ENCODE results near the gene FSIP1.

The FSIP1 gene

GRCh38 chr15:39553947-39554693, 228.5 kb downstream of the FSIP1 start:
- no peaks in the 10 kb centered on the region for H3K9me3 ChIP-seq (ENCODE audit: control insufficient read depth, insufficient read depth, low read length)
- no peak overlapping the region for H3K4me3 ChIP-seq (ENCODE audit: low read depth, low read length)
- no peaks in the 10 kb centered on the region for H3K27me3 ChIP-seq (ENCODE audit: control insufficient read depth, insufficient read depth, low read length)
- no peaks in the 10 kb centered on the region for H3K4me1 ChIP-seq (ENCODE audit: control insufficient read depth, insufficient read depth, low read length)
- H3K36me3 ChIP-seq (ENCODE audit: control insufficient read depth, insufficient read depth, low read length) = no peaks in the 10 kb centered on the region
- no peak overlapping the region for H3K9ac ChIP-seq (ENCODE audit: low read depth, low read length)

- H3K27me3 ChIP-seq (ENCODE audit: control insufficient read depth, insufficient read depth, low read length) = no peaks in the 10 kb centered on the region
- H3K36me3 ChIP-seq (ENCODE audit: control insufficient read depth, insufficient read depth, low read length) = no peaks in the 10 kb centered on the region
- H3K9ac ChIP-seq (ENCODE audit: low read depth, low read length) = no peak overlapping the region
- no peak overlapping the region for H3K4me3 ChIP-seq (ENCODE audit: low read depth, low read length)
- no peaks in the 10 kb centered on the region for H3K4me1 ChIP-seq (ENCODE audit: control insufficient read depth, insufficient read depth, low read length)
- H3K9me3 ChIP-seq (ENCODE audit: control insufficient read depth, insufficient read depth, low read length) = no peaks in the 10 kb centered on the region
Observed at GRCh38 chr15:39552556-39552955, 230.1 kb downstream of the FSIP1 start.

GRCh38 chr15:39551476-39551875, 231.2 kb downstream of the FSIP1 start:
- H3K9ac ChIP-seq (ENCODE audit: low read depth, low read length) = no peak overlapping the region
- no peaks in the 10 kb centered on the region for H3K36me3 ChIP-seq (ENCODE audit: control insufficient read depth, insufficient read depth, low read length)
- no peaks in the 10 kb centered on the region for H3K9me3 ChIP-seq (ENCODE audit: control insufficient read depth, insufficient read depth, low read length)
- H3K4me3 ChIP-seq (ENCODE audit: low read depth, low read length) = no peak overlapping the region
- no peaks in the 10 kb centered on the region for H3K4me1 ChIP-seq (ENCODE audit: control insufficient read depth, insufficient read depth, low read length)
- no peaks in the 10 kb centered on the region for H3K27me3 ChIP-seq (ENCODE audit: control insufficient read depth, insufficient read depth, low read length)
